Fibroblast of mammary gland (primary cell): ENCODE data around the gene DIO3.

Experiments
- DNase-seq: peaks from one replicate; pipeline ENCODE4 v3.0.0-alpha.2; 2010; ENCODE audit warnings: low read depth
- H3K4me3 ChIP-seq: 2 replicates; pipeline ENCODE4 v1.5.1; 2011; ENCODE audit warnings: low read depth, mild to moderate bottlenecking, low read length, moderate library complexity; ENCODE audit not compliant: control insufficient read depth
- TF ChIP-seq, protein P1 (sequence below): conservative IDR thresholded peaks from 2 replicates; pipeline ENCODE4 v1.5.1; 2011; ENCODE audit warnings: low read depth, low read length, inconsistent platforms; ENCODE audit not compliant: control insufficient read depth, insufficient read depth

DIO3 gene

GRCh38 chr14:101605836-101606235 lies 44.5 kb downstream of the DIO3 start:
- no peak for DNase-seq
- H3K4me3 ChIP-seq: no peak overlapping the region
- TF ChIP-seq, protein P1, sequence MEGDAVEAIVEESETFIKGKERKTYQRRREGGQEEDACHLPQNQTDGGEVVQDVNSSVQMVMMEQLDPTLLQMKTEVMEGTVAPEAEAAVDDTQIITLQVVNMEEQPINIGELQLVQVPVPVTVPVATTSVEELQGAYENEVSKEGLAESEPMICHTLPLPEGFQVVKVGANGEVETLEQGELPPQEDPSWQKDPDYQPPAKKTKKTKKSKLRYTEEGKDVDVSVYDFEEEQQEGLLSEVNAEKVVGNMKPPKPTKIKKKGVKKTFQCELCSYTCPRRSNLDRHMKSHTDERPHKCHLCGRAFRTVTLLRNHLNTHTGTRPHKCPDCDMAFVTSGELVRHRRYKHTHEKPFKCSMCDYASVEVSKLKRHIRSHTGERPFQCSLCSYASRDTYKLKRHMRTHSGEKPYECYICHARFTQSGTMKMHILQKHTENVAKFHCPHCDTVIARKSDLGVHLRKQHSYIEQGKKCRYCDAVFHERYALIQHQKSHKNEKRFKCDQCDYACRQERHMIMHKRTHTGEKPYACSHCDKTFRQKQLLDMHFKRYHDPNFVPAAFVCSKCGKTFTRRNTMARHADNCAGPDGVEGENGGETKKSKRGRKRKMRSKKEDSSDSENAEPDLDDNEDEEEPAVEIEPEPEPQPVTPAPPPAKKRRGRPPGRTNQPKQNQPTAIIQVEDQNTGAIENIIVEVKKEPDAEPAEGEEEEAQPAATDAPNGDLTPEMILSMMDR: no peak
